ENCODE results near the gene LEMD1.
A peak's percentile ranks its signal among the peaks of the same experiment; 100 is the strongest.
"Not testable (repeated sequence)": the region's sequence is repeated elsewhere in the genome, so short reads cannot be mapped to it uniquely, and the experiment has no call there.

The LEMD1 gene

GRCh38 chr1:205424901-205425600 lies 3.2 kb upstream of the LEMD1 start:
- DNase-seq = peak; percentile 74

GRCh38 chr1:205423814-205424399 lies 2.1 kb upstream of the LEMD1 start:
- no peak for DNase-seq

GRCh38 chr1:205422993-205423642 lies 1.3 kb upstream of the LEMD1 start:
- DNase-seq = peak; percentile 83

GRCh38 chr1:205420938-205421337 lies 918 bp downstream of the LEMD1 start:
- DNase-seq = no peak

- no peak for DNase-seq
Observed at GRCh38 chr1:205417870-205418635, 3.8 kb downstream of the LEMD1 start.

- DNase-seq = peak; percentile 71
Observed at GRCh38 chr1:205416322-205416721, 5.5 kb downstream of the LEMD1 start.

- DNase-seq = peak; percentile 90
Observed at GRCh38 chr1:205410581-205411298, 11.1 kb downstream of the LEMD1 start.

- DNase-seq = no peak
Observed at GRCh38 chr1:205407970-205408369, 13.9 kb downstream of the LEMD1 start.

GRCh38 chr1:205406252-205406651 lies 15.6 kb downstream of the LEMD1 start:
- not testable (repeated sequence) for DNase-seq

- not testable (repeated sequence) for DNase-seq
Observed at GRCh38 chr1:205404484-205404883, 17.4 kb downstream of the LEMD1 start.

GRCh38 chr1:205398586-205398985 lies 23.3 kb downstream of the LEMD1 start:
- no peak for DNase-seq

- peak; percentile 94 for DNase-seq
Observed at GRCh38 chr1:205396967-205397616, 24.8 kb downstream of the LEMD1 start.

GRCh38 chr1:205395616-205396015 lies 26.2 kb downstream of the LEMD1 start:
- DNase-seq = no peak

- DNase-seq = no peak
Observed at GRCh38 chr1:205392650-205393049, 29.2 kb downstream of the LEMD1 start.

- DNase-seq = no peak
Observed at GRCh38 chr1:205391386-205391785, 30.5 kb downstream of the LEMD1 start.

GRCh38 chr1:205387845-205388244 lies 34.0 kb downstream of the LEMD1 start:
- DNase-seq = no peak

GRCh38 chr1:205382990-205383389 lies 38.9 kb downstream of the LEMD1 start:
- not testable (repeated sequence) for DNase-seq

GRCh38 chr1:205382561-205382960 lies 39.3 kb downstream of the LEMD1 start:
- DNase-seq = no peak

- DNase-seq = no peak
Observed at GRCh38 chr1:205381305-205381704, 40.6 kb downstream of the LEMD1 start.

GRCh38 chr1:205380882-205381281 lies 41.0 kb downstream of the LEMD1 start:
- DNase-seq = no peak

- DNase-seq = no peak
Observed at GRCh38 chr1:205379056-205379455, 42.8 kb downstream of the LEMD1 start.

- DNase-seq = no peak
Observed at GRCh38 chr1:205377355-205377754, 44.5 kb downstream of the LEMD1 start.

Measured in NCI-H69 (cell line).